K562 (cell line): ENCODE measurements around the gene VTCN1. TPM values are rescaled to one million over a fixed set of nuclear protein-coding genes. Genes with fewer than 3 reads are reported as not detected.

Experiments used
- ATAC-seq: fragments of 200-7000 bp; cut with Tn5 transposase; 3 replicates; pipeline ENCODE4 v1.9.1; 2020; ENCODE audit warnings: moderate library complexity
- BruUV-seq: library from RNA; stranded (reverse); fragments of 400-500 nt; replicated peaks from 2 replicates; lab custom pipeline; 2021; lab: Mats Ljungman, UMichigan
- CTCF ChIA-PET: fragments of 300-600 bp; formaldehyde crosslinking; extraction: SDS; loops from one replicate; lab custom pipeline; 2021; ENCODE audit warnings: low intra/inter-chr PET ratio; lab: Yijun Ruan, JAX
- POLR2A ChIA-PET: fragments of 300-600, 350-650 bp; sonication (Branson Sonifier 250); formaldehyde crosslinking; extraction: SDS; loops from one replicate; lab custom pipeline; 2021; ENCODE audit warnings: antibody characterized with exemption, inconsistent platforms; lab: Yijun Ruan, JAX
- DNase-seq, 4 experiments: peaks; one replicate each; pipeline versions ENCODE4 v3.0.0 to v3.0.0-alpha.2; 2011 to 2018; ENCODE audit warnings: low spot score in 3 of 4, mixed read lengths in 3 of 4; ENCODE audit errors: extremely low read depth in 1 of 4
- FAIRE-seq: peaks from 2 replicates; lab custom pipeline; 2011; peaks lifted over from hg19 to GRCh38; lab: Jason Lieb, UNC
- H2AFZ ChIP-seq: 2 replicates; pipeline ENCODE4 v1.6.0; 2011; ENCODE audit warnings: low read depth, low read length, control low read depth, inconsistent platforms
- H3K27ac ChIP-seq: fragments of 200-600 bp; 3 replicates; pipeline ENCODE4 v1.8.0; 2011; ENCODE audit warnings: low read depth, mild to moderate bottlenecking, control low read depth, inconsistent platforms, low read length, moderate library complexity, mixed read lengths; ENCODE audit errors: extremely low read depth
- H3K27me3 ChIP-seq, 2 experiments: fragments of 300-600 bp in 1 of 2; 2 replicates in 1 of 2; 3 replicates in 1 of 2; pipeline versions ENCODE4 v1.6.0 to v1.8.0; 2011; ENCODE audit warnings: inconsistent platforms in 2 of 2, low read length in 2 of 2, mild to moderate bottlenecking in 1 of 2, mixed read lengths in 1 of 2, moderate library complexity in 1 of 2; ENCODE audit not compliant: control insufficient read depth in 2 of 2, insufficient read depth in 2 of 2
- H3K36me3 ChIP-seq: fragments of 300-600 bp; 3 replicates; pipeline ENCODE4 v1.8.0; 2011; ENCODE audit warnings: mild to moderate bottlenecking, low read length, inconsistent platforms; ENCODE audit not compliant: control insufficient read depth, insufficient read depth
- H3K4me1 ChIP-seq, 2 experiments: fragments of 200-600 bp in 1 of 2; replicated peaks in 1 of 2; 2 replicates in 1 of 2; 3 replicates in 1 of 2; pipeline versions ENCODE4 v1.5.1 to v1.8.0; 2011; ENCODE audit warnings: inconsistent platforms in 2 of 2, low read length in 2 of 2, mild to moderate bottlenecking in 1 of 2, mixed read lengths in 1 of 2, moderate library complexity in 1 of 2; ENCODE audit not compliant: control insufficient read depth in 2 of 2, insufficient read depth in 2 of 2
- H3K4me2 ChIP-seq: 2 replicates; pipeline ENCODE4 v1.6.1; 2011; ENCODE audit warnings: low read length, control low read depth, inconsistent platforms, mixed read lengths; ENCODE audit not compliant: insufficient read depth
- H3K4me3 ChIP-seq: fragments of 200-600 bp; sonication (generic), shearing (Covaris generic); 2 replicates; pipeline ENCODE4 v1.5.1; 2016; ENCODE audit warnings: control low read depth, inconsistent platforms
- H3K79me2 ChIP-seq: fragments of 200-600 bp; 3 replicates; pipeline ENCODE4 v1.8.0; 2011; ENCODE audit warnings: low read length, inconsistent platforms; ENCODE audit not compliant: control insufficient read depth, insufficient read depth
- H3K9ac ChIP-seq, 2 experiments: 2 replicates each; pipeline versions ENCODE4 v1.6.0 to v1.6.1; 2011; ENCODE audit warnings: low read depth in 2 of 2, low read length in 2 of 2, control low read depth in 1 of 2, inconsistent platforms in 1 of 2, mild to moderate bottlenecking in 1 of 2, mixed read lengths in 1 of 2; ENCODE audit not compliant: insufficient read depth in 1 of 2
- H3K9me1 ChIP-seq: one replicate; pipeline ENCODE4 v1.6.0; 2011; ENCODE audit warnings: inconsistent platforms, mild to moderate bottlenecking, low read length, moderate library complexity; ENCODE audit not compliant: control insufficient read depth, insufficient read depth
- H3K9me3 ChIP-seq: replicated peaks from 2 replicates; pipeline ENCODE4 v1.5.1; 2011; ENCODE audit warnings: low read depth, low read length, inconsistent platforms; ENCODE audit not compliant: control insufficient read depth, insufficient read depth
- H4K20me1 ChIP-seq: replicated peaks from 2 replicates; pipeline ENCODE4 v1.6.1; 2011; ENCODE audit warnings: low read length, inconsistent platforms, mixed read lengths; ENCODE audit not compliant: control insufficient read depth, insufficient read depth
- C11orf30 ChIP-seq: fragments of 450-650 bp; IDR thresholded peaks from 2 replicates; pipeline ENCODE4 v1.6.1; 2016; ENCODE audit warnings: low read depth, mild to moderate bottlenecking
- CBFA2T3 ChIP-seq: fragments of 450-650 bp; IDR thresholded peaks from 2 replicates; pipeline ENCODE4 v1.6.1; 2017
- DNMT1 ChIP-seq: fragments of 450-650 bp; IDR thresholded peaks from 2 replicates; pipeline ENCODE4 v1.6.1; 2016; ENCODE audit warnings: antibody characterized with exemption, mild to moderate bottlenecking
- E2F3 ChIP-seq: fragments of 250-450 bp; sonication (Bioruptor Pico); IDR thresholded peaks from 2 replicates; pipeline ENCODE4 v1.4.0; 2020; ENCODE audit warnings: mild to moderate bottlenecking
- EHMT2 ChIP-seq: fragments of 450-650 bp; IDR thresholded peaks from 2 replicates; pipeline ENCODE4 v1.6.1; 2018; ENCODE audit warnings: antibody characterized with exemption
- MXI1 ChIP-seq: IDR thresholded peaks from 2 replicates; pipeline ENCODE4 v1.6.1; 2011; ENCODE audit warnings: low read depth, mild to moderate bottlenecking, improper control_type of control experiment, low read length
- NFE2 ChIP-seq: IDR thresholded peaks from 2 replicates; pipeline ENCODE4 v1.6.1; 2014; ENCODE audit warnings: antibody characterized with exemption, low read depth
- RBM34 ChIP-seq: fragments of 200-400 bp; formaldehyde crosslinking; IDR thresholded peaks from 2 replicates; pipeline ENCODE4 v1.6.1; 2018; ENCODE audit warnings: low read length, borderline replicate concordance; ENCODE audit not compliant: insufficient read depth
- ZNF184 ChIP-seq: sonication (generic); formaldehyde crosslinking; IDR thresholded peaks from 2 replicates; pipeline ENCODE4 v1.5.0; 2020; ENCODE audit warnings: missing genetic modification reagents
- ZNF583 ChIP-seq: fragments of 250-450 bp; sonication (Bioruptor Pico); IDR thresholded peaks from 2 replicates; pipeline ENCODE4 v1.4.0; 2020
- WGBS: fragments of 100-300 bp; shearing (Covaris generic); methylation state at CpG from one replicate; pipeline ENCODE4 v1.1.6; 2016; ENCODE audit warnings: low coverage, mixed read lengths; ENCODE audit not compliant: insufficient coverage; ENCODE audit errors: missing lambda C conversion rate; 5-methylcytosine and 5-hydroxymethylcytosine counted together
- in situ Hi-C: fragments of 300-500 bp; cut with MboI; formaldehyde crosslinking; loops from 4 replicates; pipeline ENCODE4 v1.15.0; 2018; ENCODE audit warnings: inconsistent platforms, mixed read lengths
- intact Hi-C: fragments of 100-400 bp; cut with micrococcal nuclease; formaldehyde crosslinking; loops from 2 replicates; pipeline ENCODE4 v1.14.2; 2022
- polyA plus RNA-seq, 8 experiments: library from polyadenylated mRNA; depleted of rRNA in 4 of 8; stranded (reverse) in 5 of 8; unstranded in 3 of 8; fragments of >200 nt; fragmentation: Nextera tagmentation in 2 of 8; fragmentation: Illumina TruSeq in 1 of 8; extraction: Ambion mirVana in 2 of 8; extraction: Trizol in 1 of 8; gene quantifications; 2 replicates each; pipeline versions ENCODE4 v1.2.1 to v1.2.3, GENCODE V29; 2011 to 2014; ENCODE audit warnings: inconsistent platforms in 1 of 8, missing spikeins in 1 of 8
- total RNA-seq, 7 experiments: library from RNA; depleted of rRNA in 6 of 7; stranded (reverse); fragments of >200 nt in 6 of 7; fragmentation: Illumina TruSeq in 2 of 7; extraction: Trizol in 2 of 7; gene quantifications; 2 replicates each; pipeline versions ENCODE4 v1.2.1 to v1.2.3, GENCODE V29; 2011 to 2021; ENCODE audit warnings: low replicate concordance in 1 of 7
- TF ChIP-seq, protein P1 (sequence below): fragments of 450-650 bp; IDR thresholded peaks from 2 replicates; pipeline ENCODE4 v1.6.1; 2016; ENCODE audit warnings: mild to moderate bottlenecking
- TF ChIP-seq, protein P2 (sequence below): fragments of 250-450 bp; sonication (Bioruptor Pico); IDR thresholded peaks from 2 replicates; pipeline ENCODE4 v1.4.0; 2020; ENCODE audit warnings: mild to moderate bottlenecking, moderate library complexity, borderline replicate concordance
- TF ChIP-seq, protein P3 (sequence below): sonication (generic); IDR thresholded peaks from 2 replicates; pipeline ENCODE4 v1.6.1; 2016
- TF ChIP-seq, protein P4 (sequence below), 2 experiments: fragments of 450-650 bp; conservative IDR thresholded peaks; 2 replicates each; pipeline ENCODE4 v1.6.1; 2017; ENCODE audit warnings: mild to moderate bottlenecking in 2 of 2, moderate library complexity in 2 of 2

Gene VTCN1
- total and polyA plus RNA-seq, 9 of the 15 experiments (the other 6 are each of a cell fraction or from before 2014, with no cell fraction given): not detected

DNA sequence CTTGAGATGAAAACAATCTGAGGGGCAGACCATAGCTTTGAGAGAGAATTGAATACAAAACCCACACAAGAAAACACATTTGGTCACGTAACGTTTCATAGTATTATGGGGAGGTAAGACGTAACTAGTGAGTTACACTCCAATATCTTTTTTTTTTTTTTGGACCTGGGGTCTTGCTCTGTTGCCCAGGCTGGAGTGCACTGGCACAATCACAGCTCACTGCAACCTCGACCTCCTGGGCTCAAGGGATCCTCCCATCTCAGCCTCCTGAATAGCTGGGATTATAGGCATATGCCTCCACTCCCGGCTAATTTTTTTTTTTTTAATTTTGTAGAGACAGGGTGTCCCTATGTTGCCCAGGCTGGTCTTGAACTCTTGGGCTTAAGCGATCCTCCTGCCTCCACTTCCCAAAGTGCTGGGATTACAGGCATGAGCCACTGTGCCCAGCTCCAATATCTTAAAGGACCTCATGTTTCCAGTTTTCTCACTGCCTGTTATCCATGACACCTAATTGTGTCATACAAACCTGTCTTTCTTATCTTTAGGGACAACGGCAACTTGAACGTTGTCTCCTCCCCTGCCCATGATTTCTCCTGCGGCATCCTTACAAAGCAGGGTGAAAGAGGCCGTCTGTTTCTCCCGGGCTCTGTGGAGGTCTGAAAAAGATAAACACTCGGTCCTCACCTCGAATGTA lies 94.5 kb downstream of the VTCN1 start (continued):
- TF ChIP-seq, protein P1, sequence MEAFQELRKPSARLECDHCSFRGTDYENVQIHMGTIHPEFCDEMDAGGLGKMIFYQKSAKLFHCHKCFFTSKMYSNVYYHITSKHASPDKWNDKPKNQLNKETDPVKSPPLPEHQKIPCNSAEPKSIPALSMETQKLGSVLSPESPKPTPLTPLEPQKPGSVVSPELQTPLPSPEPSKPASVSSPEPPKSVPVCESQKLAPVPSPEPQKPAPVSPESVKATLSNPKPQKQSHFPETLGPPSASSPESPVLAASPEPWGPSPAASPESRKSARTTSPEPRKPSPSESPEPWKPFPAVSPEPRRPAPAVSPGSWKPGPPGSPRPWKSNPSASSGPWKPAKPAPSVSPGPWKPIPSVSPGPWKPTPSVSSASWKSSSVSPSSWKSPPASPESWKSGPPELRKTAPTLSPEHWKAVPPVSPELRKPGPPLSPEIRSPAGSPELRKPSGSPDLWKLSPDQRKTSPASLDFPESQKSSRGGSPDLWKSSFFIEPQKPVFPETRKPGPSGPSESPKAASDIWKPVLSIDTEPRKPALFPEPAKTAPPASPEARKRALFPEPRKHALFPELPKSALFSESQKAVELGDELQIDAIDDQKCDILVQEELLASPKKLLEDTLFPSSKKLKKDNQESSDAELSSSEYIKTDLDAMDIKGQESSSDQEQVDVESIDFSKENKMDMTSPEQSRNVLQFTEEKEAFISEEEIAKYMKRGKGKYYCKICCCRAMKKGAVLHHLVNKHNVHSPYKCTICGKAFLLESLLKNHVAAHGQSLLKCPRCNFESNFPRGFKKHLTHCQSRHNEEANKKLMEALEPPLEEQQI: no peak
- TF ChIP-seq, protein P2, sequence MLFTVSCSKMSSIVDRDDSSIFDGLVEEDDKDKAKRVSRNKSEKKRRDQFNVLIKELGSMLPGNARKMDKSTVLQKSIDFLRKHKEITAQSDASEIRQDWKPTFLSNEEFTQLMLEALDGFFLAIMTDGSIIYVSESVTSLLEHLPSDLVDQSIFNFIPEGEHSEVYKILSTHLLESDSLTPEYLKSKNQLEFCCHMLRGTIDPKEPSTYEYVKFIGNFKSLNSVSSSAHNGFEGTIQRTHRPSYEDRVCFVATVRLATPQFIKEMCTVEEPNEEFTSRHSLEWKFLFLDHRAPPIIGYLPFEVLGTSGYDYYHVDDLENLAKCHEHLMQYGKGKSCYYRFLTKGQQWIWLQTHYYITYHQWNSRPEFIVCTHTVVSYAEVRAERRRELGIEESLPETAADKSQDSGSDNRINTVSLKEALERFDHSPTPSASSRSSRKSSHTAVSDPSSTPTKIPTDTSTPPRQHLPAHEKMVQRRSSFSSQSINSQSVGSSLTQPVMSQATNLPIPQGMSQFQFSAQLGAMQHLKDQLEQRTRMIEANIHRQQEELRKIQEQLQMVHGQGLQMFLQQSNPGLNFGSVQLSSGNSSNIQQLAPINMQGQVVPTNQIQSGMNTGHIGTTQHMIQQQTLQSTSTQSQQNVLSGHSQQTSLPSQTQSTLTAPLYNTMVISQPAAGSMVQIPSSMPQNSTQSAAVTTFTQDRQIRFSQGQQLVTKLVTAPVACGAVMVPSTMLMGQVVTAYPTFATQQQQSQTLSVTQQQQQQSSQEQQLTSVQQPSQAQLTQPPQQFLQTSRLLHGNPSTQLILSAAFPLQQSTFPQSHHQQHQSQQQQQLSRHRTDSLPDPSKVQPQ (CRISPR knock-in tag): no peak
- peak; percentile 77 for TF ChIP-seq CBFA2T3
- no peak for TF ChIP-seq DNMT1
- TF ChIP-seq, all 486 proteins: peak for 8

DNA sequence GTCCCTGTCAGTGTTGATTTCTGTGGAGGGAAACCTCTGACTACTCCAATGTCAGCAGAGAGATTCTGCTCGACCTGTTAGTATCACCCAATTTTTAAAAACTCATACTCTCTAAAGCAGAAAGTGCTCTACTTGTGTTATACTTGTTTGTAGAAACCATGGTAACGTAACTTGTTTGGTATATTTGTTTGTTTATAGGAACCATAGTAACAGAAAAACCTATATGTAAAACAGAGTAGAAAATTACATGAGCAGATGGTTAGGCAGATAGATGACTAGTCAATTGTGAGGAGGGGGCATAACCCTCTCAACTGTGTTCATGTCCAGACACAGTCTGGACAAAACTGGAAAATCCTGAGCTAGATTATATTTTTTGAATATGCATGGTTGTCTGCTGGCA lies 95.8 kb downstream of the VTCN1 start:
- intact Hi-C loops (no loop called here), in situ Hi-C loops (no loop called here)
- Histone ChIP-seq H3K4me2 (no peak overlapping the region), H3K4me1 (peaks cover 0 to 11% of the 10 kb centered on the region in 2 experiments; a peak in 3 of 5 replicates), H2AFZ (no peak overlapping the region), H3K9ac (no peak overlapping the region), H3K27ac (no peak overlapping the region), H3K9me1 (no peaks in the 10 kb centered on the region), H3K9me3 (no peaks in the 10 kb centered on the region), H3K79me2 (no peaks in the 10 kb centered on the region), H3K27me3 (no peaks in the 10 kb centered on the region), H4K20me1 (no peaks in the 10 kb centered on the region), H3K36me3 (peaks cover 5% of the 10 kb centered on the region; the same call in 1 of the 3 replicates), H3K4me3 (no peak overlapping the region)
- ChIA-PET CTCF (no interaction called here), POLR2A (interaction anchor here (1.2 kb wide), 2 partner anchors 10 to 194 kb away, joined by 3 read pairs; no protein-coding TSS in a partner anchor)
- DNase-seq: no peak
- FAIRE-seq: peak; percentile 19
- 47% methylated on average over 2 of the region's 2 CpGs for WGBS
- ATAC-seq: no peak
- no TSS peak for BruUV-seq
- TF ChIP-seq C11orf30 (peak; percentile 34; the same call in 1 of the 2 replicates), EHMT2 (no peak), NFE2 (peak; percentile 59), ZNF184 (no peak), ZNF583 (no peak), RBM34 (no peak), MXI1 (peak; percentile 81), E2F3 (CRISPR knock-in tag) (no peak)
- TF ChIP-seq, protein P3, sequence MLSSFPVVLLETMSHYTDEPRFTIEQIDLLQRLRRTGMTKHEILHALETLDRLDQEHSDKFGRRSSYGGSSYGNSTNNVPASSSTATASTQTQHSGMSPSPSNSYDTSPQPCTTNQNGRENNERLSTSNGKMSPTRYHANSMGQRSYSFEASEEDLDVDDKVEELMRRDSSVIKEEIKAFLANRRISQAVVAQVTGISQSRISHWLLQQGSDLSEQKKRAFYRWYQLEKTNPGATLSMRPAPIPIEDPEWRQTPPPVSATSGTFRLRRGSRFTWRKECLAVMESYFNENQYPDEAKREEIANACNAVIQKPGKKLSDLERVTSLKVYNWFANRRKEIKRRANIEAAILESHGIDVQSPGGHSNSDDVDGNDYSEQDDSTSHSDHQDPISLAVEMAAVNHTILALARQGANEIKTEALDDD: 0 out of 2 replicates have a peak, but pooled peaks have one; percentile 26
- TF ChIP-seq, protein P4, sequence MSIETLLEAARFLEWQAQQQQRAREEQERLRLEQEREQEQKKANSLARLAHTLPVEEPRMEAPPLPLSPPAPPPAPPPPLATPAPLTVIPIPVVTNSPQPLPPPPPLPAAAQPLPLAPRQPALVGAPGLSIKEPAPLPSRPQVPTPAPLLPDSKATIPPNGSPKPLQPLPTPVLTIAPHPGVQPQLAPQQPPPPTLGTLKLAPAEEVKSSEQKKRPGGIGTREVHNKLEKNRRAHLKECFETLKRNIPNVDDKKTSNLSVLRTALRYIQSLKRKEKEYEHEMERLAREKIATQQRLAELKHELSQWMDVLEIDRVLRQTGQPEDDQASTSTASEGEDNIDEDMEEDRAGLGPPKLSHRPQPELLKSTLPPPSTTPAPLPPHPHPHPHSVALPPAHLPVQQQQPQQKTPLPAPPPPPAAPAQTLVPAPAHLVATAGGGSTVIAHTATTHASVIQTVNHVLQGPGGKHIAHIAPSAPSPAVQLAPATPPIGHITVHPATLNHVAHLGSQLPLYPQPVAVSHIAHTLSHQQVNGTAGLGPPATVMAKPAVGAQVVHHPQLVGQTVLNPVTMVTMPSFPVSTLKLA (conservative IDR thresholded peaks at IDR 0.05): no peak
